ENCODE results near the gene RAPSN. TPM values are rescaled to one million over a fixed set of nuclear protein-coding genes. Genes with fewer than 3 reads are reported as not detected.

The RAPSN gene
- total RNA-seq, 2 donors from 2014 or later, result not detected

DNA sequence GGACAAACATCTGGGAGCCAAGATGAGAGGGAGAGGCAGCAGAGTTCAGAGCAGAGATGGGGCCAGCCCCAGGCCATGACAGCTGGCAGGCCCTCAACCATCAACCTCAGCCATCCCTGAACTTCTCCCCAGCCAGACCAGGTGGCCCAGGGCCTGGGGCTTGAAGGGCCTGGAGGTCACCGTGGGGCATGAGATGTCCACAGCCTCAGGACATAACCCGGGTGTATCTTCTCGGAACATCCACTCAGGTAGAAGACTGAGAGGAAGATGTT is 53.0 kb downstream of the RAPSN start:
- no peak for ATAC-seq
- H3K27ac ChIP-seq, result peak overlapping the region in 1 of 4 donors; percentile 83
- intact Hi-C loops (cut with DNase I), result no loop called here

DNA sequence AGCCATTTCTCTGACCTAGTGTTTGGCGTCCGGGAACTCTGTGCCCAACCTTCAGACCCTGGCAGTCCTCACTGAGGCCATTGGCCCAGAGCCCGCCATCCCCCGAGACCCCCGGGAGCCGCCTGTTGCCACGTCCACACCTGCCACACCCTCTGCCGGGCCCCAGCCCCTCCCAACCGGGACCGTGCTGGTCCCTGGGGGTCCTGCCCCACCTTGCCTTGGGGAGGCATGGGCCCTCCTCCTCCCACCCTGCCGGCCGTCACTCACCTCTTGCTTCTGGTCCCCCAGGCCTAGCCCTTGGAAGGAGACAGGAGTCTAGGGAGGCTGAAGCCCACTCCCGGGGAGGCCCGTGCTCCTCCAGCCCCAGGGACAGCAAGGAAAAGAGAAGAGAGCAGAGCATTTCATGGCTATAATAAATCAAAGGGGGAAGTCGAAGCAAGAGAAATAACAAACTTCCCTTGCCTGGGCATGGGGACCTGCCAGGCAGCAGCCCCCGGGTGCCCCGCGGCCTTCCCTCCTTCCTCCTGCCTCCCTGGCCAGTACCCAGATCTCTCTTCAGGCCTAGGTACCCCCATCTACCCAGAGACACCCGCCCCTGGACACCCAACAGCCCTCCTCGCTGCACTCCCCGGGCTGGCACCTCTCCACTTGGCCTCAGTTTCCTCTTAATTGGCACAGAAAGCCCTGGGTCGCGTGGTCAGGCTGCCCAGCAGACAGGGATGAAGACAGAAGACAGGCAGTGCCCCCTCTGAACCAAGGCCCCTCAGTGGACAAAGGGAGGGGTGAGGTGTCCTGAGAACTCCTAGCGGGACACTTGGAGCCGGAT is 53.5 kb downstream of the RAPSN start:
- Histone ChIP-seq H3K4me1 (peaks cover 8% of the 10 kb centered on the region), H3K27ac (peak overlapping the region in 2 of 4 donors; percentile 55 to 83), H3K36me3 (replicated peaks in 1 of 2; ENCODE audit: insufficient read depth in 1 of 2, low read depth in 2 of 2) (no peaks in the 10 kb centered on the region), H3K4me3 (no peak overlapping the region), H3K9me3 (no peaks in the 10 kb centered on the region), H3K27me3 (no peaks in the 10 kb centered on the region)
- no peak for DNase-seq
- intact Hi-C loops (cut with DNase I), result no loop called here
- TF ChIP-seq, protein P1, sequence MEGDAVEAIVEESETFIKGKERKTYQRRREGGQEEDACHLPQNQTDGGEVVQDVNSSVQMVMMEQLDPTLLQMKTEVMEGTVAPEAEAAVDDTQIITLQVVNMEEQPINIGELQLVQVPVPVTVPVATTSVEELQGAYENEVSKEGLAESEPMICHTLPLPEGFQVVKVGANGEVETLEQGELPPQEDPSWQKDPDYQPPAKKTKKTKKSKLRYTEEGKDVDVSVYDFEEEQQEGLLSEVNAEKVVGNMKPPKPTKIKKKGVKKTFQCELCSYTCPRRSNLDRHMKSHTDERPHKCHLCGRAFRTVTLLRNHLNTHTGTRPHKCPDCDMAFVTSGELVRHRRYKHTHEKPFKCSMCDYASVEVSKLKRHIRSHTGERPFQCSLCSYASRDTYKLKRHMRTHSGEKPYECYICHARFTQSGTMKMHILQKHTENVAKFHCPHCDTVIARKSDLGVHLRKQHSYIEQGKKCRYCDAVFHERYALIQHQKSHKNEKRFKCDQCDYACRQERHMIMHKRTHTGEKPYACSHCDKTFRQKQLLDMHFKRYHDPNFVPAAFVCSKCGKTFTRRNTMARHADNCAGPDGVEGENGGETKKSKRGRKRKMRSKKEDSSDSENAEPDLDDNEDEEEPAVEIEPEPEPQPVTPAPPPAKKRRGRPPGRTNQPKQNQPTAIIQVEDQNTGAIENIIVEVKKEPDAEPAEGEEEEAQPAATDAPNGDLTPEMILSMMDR (IDR thresholded peaks at IDR 0.05), result no peak
- TF ChIP-seq POLR2A (IDR thresholded peaks at IDR 0.05), result no peak
- 69 to 86% methylated on average over 20 to 25 of the region's 25 CpGs for WGBS, 2 donors
- no peak for ATAC-seq

More for the DNA sequence above, 53.0 kb downstream of the RAPSN start:
- H3K27me3 ChIP-seq, result no peaks in the 10 kb centered on the region
- 72 to 87% methylated on average over 3 of the region's 3 CpGs for WGBS, 2 donors
- peaks cover 14% of the 10 kb centered on the region for H3K4me1 ChIP-seq
- no peaks in the 10 kb centered on the region for H3K36me3 ChIP-seq (replicated peaks in 1 of 2; ENCODE audit: insufficient read depth in 1 of 2, low read depth in 2 of 2)
- no peak overlapping the region for H3K4me3 ChIP-seq
- TF ChIP-seq POLR2A (IDR thresholded peaks at IDR 0.05), result no peak
- TF ChIP-seq, protein P1 (IDR thresholded peaks at IDR 0.05), result no peak
- H3K9me3 ChIP-seq, result no peaks in the 10 kb centered on the region
- no peak for DNase-seq

DNA sequence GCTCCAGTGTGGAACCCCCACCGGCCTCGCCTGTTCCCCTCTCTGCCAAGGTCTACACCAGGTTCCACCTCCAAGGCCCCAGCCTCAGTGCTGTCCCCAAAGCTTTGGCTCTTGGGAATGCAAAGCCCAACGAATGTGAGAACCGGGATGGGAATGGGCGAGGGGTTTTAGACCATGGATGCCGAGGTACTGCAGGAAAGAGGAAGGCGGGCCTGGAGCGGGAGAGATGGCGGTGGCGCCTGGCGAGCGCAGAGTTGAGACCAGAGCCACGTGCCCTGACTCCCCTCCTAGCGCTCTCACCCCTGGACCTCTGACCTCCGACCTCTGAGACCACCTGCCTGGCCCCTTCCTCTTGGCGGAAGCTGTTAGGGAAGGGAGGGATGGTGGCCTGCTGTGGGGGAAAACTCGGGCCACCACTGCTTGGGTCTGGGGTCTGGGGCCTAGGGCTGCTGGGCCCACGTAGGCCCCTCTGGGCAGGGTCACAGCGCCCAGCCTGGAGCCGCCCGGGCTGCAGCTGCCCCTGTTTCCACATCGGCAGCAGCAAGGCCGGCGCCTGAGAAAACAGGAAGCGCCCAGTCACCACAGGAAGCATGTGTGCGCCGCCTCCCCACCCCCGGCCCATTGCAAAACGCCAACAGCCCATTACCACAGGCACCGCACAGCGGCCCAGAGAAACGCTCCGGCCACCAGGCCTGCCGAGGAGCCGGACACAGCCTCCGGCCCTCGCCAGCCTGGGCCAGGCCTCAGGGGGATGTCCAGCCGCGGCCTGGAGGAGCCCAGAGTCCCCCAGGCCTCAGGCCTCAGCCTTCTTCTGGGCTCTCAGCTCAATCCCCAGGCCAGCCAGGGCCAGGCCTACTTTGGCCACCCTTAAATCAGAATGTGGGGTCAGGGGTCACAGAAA is 54.4 kb downstream of the RAPSN start:
- no peaks in the 10 kb centered on the region for H3K36me3 ChIP-seq (replicated peaks in 1 of 2; ENCODE audit: insufficient read depth in 1 of 2, low read depth in 2 of 2)
- 75 to 86% methylated on average over 15 to 37 of the region's 39 CpGs for WGBS, 2 donors
- TF ChIP-seq, protein P1 (IDR thresholded peaks at IDR 0.05), result no peak
- peak in 2 of 3 donors; percentile 18 to 46 for TF ChIP-seq POLR2A (IDR thresholded peaks at IDR 0.05)
- peaks cover 3% of the 10 kb centered on the region for H3K4me1 ChIP-seq
- peak in 1 of 4 donors; percentile 73 for DNase-seq
- ATAC-seq, result peak; percentile 11
- H3K27ac ChIP-seq, result peak overlapping the region in 2 of 4 donors; percentile 55 to 83
- H3K27me3 ChIP-seq, result no peaks in the 10 kb centered on the region
- no peak overlapping the region for H3K4me3 ChIP-seq
- H3K9me3 ChIP-seq, result no peaks in the 10 kb centered on the region
- intact Hi-C loops (cut with DNase I), result no loop called here

DNA sequence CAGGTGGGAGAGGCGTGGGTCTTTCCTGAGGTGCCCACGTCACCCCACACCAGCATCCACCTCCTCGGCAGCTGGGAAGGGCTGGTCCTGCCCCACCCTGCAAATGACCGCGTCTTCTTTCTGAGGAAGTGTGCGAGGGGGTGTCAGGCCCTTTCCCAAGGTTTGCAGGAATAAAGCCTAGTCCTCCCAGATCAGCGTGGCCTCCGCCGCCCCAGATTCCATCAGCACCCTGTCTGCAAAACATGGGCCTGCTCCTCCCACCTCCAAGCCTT is 55.0 kb downstream of the RAPSN start:
- H3K27ac ChIP-seq, result peak overlapping the region in 2 of 4 donors; percentile 55 to 83
- H3K27me3 ChIP-seq, result no peaks in the 10 kb centered on the region
- no peaks in the 10 kb centered on the region for H3K36me3 ChIP-seq (replicated peaks in 1 of 2; ENCODE audit: insufficient read depth in 1 of 2, low read depth in 2 of 2)
- no peaks in the 10 kb centered on the region for H3K4me1 ChIP-seq
- intact Hi-C loops (cut with DNase I), result no loop called here
- TF ChIP-seq, protein P1 (IDR thresholded peaks at IDR 0.05), result no peak
- no peak for TF ChIP-seq POLR2A (IDR thresholded peaks at IDR 0.05)
- DNase-seq (no peak), ATAC-seq (no peak)
- 75 to 90% methylated on average over 9 of the region's 9 CpGs for WGBS, 2 donors
- no peaks in the 10 kb centered on the region for H3K9me3 ChIP-seq
- H3K4me3 ChIP-seq, result no peak overlapping the region

All from body of pancreas (tissue), 4 donors.